Activated naive CD8-positive, alpha-beta T cell treated with anti-CD3 and anti-CD28 coated beads, Interleukin-2, amount 10 ng/mL, durations not matched to agents 7 days and 5 days (primary cell): ENCODE measurements around the gene GRK6. TPM values are rescaled to one million over a fixed set of nuclear protein-coding genes. Genes with fewer than 3 reads are reported as not detected.
"Not testable (repeated sequence)": the region's sequence is repeated elsewhere in the genome, so short reads cannot be mapped to it uniquely, and the experiment has no call there.

Source experiments
- ATAC-seq: fragments of 150-1000 bp; cut with Tn5 transposase; one replicate; pipeline ENCODE4 v1.10.0; 2021; ENCODE audit warnings: low read depth, moderate library complexity
- POLR2A ChIA-PET: fragments of 350-600 bp; sonication (Branson Sonifier 250); formaldehyde crosslinking; loops from one replicate; lab custom pipeline; 2021; ENCODE audit warnings: antibody characterized with exemption; lab: Charles Lee
- DNase-seq: peaks from one replicate; pipeline ENCODE4 v3.0.0; 2021
- H3K27ac Mint-ChIP-seq: one replicate; pipeline ENCODE4 v1.8.0; 2022; ENCODE audit warnings: mild to moderate bottlenecking, mixed read lengths
- H3K27me3 Mint-ChIP-seq: one replicate; pipeline ENCODE4 v1.8.0; 2022; ENCODE audit warnings: mild to moderate bottlenecking, moderate library complexity, mixed read lengths
- H3K36me3 Mint-ChIP-seq: one replicate; pipeline ENCODE4 v1.8.0; 2021; ENCODE audit warnings: mild to moderate bottlenecking, mixed read lengths
- H3K4me1 Mint-ChIP-seq: one replicate; pipeline ENCODE4 v1.8.0; 2021; ENCODE audit warnings: mixed read lengths
- H3K4me3 Mint-ChIP-seq: one replicate; pipeline ENCODE4 v1.8.0; 2022; ENCODE audit warnings: mild to moderate bottlenecking, moderate library complexity, mixed read lengths
- H3K9me3 Mint-ChIP-seq: one replicate; pipeline ENCODE4 v1.8.0; 2021; ENCODE audit warnings: mixed read lengths
- total RNA-seq, 2 experiments: library from RNA; stranded (reverse); gene quantifications; one replicate each; pipeline ENCODE4 v1.2.3, GENCODE V29; 2021

The GRK6 gene
- total RNA-seq, 2 experiments from 2014 or later, result 181 to 186 TPM

DNA sequence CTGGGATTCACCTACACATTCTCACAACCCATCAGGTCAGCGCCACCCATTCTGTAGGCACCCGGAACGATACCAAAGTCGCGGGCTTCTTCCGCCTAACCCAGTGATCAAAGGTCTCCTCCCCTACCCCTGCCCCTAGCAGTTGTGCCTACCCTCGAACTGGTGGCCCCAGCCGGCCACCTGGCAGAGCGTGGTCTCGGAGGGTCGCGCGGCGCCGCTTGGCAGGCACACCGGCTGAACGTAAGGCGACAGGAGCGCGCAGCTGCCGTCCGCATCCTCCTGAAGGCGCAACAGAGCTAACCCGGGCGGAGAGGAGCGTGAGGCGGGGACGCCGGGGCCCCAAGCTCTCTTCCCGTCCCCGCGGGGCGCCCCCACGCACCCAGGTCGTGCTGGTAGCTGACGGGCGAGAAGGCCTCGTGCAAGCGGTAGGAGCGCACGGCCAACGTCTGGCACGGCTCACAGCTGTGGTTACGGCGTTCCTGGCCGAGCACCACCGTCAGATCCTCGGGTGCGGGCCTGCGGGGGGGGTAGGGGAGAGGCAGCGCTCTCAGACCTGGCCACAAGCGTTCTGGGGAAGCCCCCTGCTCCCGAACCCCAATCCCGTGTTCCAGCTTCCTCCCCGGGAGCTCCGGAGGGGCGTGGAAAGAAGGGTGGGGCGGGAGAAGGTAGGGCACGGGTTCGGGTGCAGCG lies 23.2 kb upstream of the GRK6 start:
- Mint-ChIP-seq H3K27ac (no peak overlapping the region), H3K9me3 (no peaks in the 10 kb centered on the region)
- ATAC-seq, result peak; percentile 29

DNA sequence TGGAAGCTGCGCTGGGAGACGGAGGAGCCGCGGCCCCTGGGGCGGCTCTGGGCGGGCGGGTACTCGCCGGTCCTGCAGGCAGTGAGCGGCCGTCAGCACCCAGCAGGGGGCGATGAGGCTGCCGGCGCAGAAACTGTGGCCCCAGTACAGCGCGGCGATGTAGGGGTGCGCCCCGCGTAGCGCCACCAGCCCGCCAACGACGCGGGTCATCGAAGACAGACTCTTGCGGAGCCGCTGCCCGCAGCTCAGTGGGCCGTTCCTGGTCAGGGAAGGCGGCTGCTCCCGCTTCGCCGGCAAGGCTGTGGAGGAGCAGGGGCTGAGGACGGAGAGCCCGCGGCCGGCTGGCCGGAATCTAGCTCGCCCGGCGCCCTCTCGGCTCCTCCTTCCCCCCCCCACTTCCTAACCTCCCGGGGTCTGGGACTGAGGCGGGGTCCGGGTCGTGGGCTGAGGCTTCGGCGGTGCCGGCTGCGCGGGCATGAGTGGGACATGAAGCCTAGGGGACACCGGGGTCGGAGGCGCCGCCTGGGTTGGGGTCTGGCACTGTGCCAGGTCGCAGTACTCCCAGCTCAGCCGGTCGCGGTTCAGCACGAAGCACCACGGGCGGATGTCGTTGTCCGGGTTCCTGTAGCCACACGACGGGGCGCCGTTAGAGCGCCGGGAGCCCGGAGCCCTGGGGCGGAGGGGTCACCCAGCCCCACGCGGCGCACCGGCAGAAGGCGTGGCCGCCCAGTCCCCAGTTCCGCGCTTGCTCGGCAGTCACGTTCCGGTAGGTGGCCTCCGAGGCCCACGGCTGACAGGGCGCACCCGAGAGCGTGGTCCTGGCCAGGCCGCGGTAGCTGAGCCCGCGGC lies 22.5 kb upstream of the GRK6 start:
- POLR2A ChIA-PET, result interaction anchor here (1.0 to 5.5 kb wide), 15 partner anchors 13 to 97 kb away, joined by 3 to 145 read pairs (median 8); partner anchors contain the start of genes GRK6, PDLIM7, PRR7 and RGS14
- Mint-ChIP-seq H3K4me3 (peak overlapping the region; percentile 84), H3K4me1 (peaks cover 35% of the 10 kb centered on the region), H3K27ac (peak overlapping the region; percentile 74), H3K27me3 (peaks cover 22% of the 10 kb centered on the region), H3K9me3 (no peaks in the 10 kb centered on the region), H3K36me3 (no peaks in the 10 kb centered on the region)
- DNase-seq (peak; percentile 89), ATAC-seq (peak; percentile 83)

More for the DNA sequence above, 23.2 kb upstream of the GRK6 start:
- H3K4me1 Mint-ChIP-seq, result peaks cover 37% of the 10 kb centered on the region
- no peaks in the 10 kb centered on the region for H3K36me3 Mint-ChIP-seq
- H3K27me3 Mint-ChIP-seq, result peaks cover 27% of the 10 kb centered on the region
- POLR2A ChIA-PET, result interaction anchor here (0.8 to 5.5 kb wide), 12 partner anchors 13 to 98 kb away, joined by 3 to 145 read pairs (median 12); partner anchors contain the start of genes GRK6, PDLIM7, PRR7 and RGS14
- H3K4me3 Mint-ChIP-seq, result peak overlapping the region; percentile 84
- no peak for DNase-seq

DNA sequence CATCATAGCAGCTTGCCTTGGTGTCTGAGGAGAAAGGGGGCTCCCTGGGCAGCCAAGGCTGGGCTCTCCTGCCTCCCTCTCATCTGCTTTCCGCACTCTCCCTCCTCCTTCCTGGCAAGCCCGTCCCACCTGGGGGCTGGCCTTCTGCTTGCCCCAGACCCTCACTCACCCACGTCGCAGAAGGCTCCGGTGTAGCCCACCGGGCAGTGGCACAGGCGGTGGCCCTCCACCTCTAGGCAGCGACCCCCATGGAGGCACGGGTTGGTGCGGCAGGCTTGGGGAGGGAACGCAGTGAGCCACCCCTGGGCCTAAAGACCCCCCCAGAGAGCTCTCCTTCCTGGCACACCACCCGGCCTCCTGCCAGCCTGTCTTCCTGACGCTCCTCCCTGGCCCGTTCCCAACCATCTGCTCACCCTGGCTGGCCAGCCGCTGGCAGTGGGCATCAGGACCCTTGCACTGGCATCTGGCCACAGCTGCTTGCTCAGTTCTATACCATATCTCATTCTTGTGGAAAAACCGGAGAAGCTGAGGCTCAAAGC lies 21.8 kb upstream of the GRK6 start:
- Mint-ChIP-seq H3K4me3 (peak overlapping the region; percentile 84), H3K36me3 (no peaks in the 10 kb centered on the region), H3K27me3 (peaks cover 22% of the 10 kb centered on the region), H3K27ac (peak overlapping the region; percentile 76), H3K9me3 (no peaks in the 10 kb centered on the region), H3K4me1 (peaks cover 35% of the 10 kb centered on the region)
- no peak for DNase-seq
- POLR2A ChIA-PET, result interaction anchor here (0.5 to 5.5 kb wide), 14 partner anchors 14 to 93 kb away, joined by 3 to 145 read pairs (median 8); partner anchors contain the start of genes GRK6, PDLIM7, PRR7 and RGS14
- ATAC-seq, result no peak

DNA sequence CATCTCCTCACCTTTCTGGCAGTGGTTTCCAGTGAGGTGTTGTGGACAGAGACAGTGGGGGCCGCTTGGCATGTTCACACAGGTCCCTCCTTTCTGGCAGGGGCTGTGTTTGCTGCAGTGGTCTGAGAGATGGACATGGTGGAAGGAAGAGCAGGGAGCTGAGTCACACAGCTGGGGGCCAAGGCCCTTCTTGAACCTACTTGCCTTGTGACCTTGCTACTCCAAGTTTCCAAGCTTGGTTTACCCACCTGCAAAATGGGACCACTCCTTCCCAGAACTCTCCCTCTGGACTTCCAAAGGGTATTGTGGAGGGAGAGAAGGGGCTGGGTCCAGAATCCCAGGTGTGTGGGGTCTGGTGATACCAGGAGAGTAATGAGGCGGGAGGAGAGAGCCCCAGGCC lies 21.2 kb upstream of the GRK6 start:
- no peaks in the 10 kb centered on the region for H3K36me3 Mint-ChIP-seq
- POLR2A ChIA-PET, result interaction anchor here (0.5 to 5.5 kb wide), 8 partner anchors 16 to 92 kb away, joined by 3 to 145 read pairs (median 12); partner anchors contain the start of genes GRK6, PDLIM7 and PRR7
- ATAC-seq (no peak), DNase-seq (no peak)
- peak overlapping the region; percentile 84 for H3K4me3 Mint-ChIP-seq
- H3K27me3 Mint-ChIP-seq, result peaks cover 22% of the 10 kb centered on the region
- H3K4me1 Mint-ChIP-seq, result peaks cover 35% of the 10 kb centered on the region
- no peaks in the 10 kb centered on the region for H3K9me3 Mint-ChIP-seq
- H3K27ac Mint-ChIP-seq, result peak overlapping the region; percentile 76

DNA sequence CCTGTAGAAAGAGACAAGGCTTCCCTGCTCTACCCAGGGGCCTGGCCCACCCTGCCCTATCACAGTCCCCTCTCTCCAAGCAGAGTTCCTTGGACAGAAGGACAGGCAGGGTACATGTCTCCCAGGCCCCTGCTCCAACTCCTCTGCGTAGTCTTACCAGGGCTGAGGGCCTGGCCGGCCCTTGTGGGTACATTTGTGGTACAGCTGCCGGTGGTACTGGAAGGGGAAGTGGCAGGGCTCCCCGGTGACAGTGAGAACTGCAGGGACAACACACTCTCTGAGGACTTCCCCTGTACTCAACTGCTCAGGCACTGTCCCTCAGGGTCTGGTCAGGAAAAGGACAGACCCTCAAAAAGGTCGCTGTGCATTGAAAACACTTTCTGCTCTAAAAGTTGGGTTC lies 20.7 kb upstream of the GRK6 start:
- ATAC-seq (no peak), DNase-seq (peak; percentile 48)
- H3K27me3 Mint-ChIP-seq, result peaks cover 22% of the 10 kb centered on the region
- no peaks in the 10 kb centered on the region for H3K9me3 Mint-ChIP-seq
- peaks cover 40% of the 10 kb centered on the region for H3K4me1 Mint-ChIP-seq
- peak overlapping the region; percentile 35 for H3K4me3 Mint-ChIP-seq
- POLR2A ChIA-PET, result interaction anchor here (2.7 to 5.5 kb wide), 4 partner anchors 24 to 49 kb away, joined by 19 to 145 read pairs (median 116); partner anchors contain the start of genes GRK6 and PRR7
- no peak overlapping the region for H3K27ac Mint-ChIP-seq
- H3K36me3 Mint-ChIP-seq, result peaks cover 3% of the 10 kb centered on the region

DNA sequence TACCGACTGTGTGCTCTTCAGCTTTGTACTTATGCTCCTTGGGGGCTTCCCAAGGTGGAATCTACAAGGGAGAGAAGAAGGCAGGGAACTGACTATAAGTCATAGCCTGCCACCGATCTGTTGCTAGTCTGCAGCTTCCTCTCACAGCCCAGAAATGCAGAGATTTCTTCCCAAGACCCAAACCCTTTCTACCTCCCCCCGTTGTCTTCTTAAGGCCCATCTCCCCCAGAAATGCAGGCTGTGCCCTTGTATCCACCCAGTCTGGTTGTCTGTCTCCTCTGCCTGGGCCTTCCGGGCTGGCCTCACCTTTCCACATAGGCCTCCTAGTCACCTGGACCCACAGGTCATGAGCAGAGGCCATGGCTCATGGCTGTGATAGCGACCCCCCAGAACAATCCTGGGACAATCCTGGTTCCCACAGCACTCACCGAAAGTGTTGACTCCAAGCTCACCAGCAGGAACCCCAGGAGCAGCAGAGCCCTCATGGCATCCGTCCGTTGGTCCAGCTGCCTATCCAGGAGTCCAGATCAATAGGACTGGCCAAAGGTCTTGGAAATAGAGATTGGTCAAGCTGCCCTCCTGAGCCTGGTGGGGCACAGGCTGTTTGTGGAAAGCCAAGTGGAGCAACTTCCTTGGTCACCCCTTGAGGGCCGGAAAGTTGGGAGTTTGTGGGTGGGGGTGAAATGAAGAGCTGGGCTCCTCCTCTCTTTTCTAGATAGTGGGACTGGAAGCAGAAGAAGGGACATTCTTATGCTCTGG lies 17.3 kb upstream of the GRK6 start, which contains the start of gene F12:
F12 (minus strand) TSS at position 522 of the 759 bp plus-strand sequence; CDS start at position 485, 37 bp downstream.
- peaks cover 40% of the 10 kb centered on the region for H3K4me1 Mint-ChIP-seq
- no peak for ATAC-seq

DNA sequence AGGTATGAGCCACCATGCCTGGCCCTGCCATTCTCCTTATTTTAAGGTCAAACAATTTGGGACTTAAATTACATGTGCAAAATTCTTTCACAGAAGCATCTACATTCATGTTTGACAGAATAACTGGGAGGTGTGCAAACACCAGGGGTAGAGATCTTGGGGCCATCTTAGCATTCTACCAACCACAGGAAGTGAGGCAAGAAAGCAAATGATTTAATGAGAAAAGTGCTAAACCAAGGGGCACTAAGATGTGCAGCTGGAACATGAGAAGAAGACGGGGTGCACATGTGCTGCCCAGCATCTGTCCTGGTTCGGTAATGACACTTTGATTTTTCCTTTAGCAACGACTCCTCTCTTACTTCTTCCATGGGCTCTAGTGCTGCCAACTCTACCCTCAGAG lies 15.9 kb upstream of the GRK6 start:
- H3K27me3 Mint-ChIP-seq, result no peaks in the 10 kb centered on the region
- peak; percentile 50 for ATAC-seq

More for the DNA sequence above, 17.3 kb upstream of the GRK6 start, which contains the start of gene F12:
- DNase-seq, result no peak
- Mint-ChIP-seq H3K27me3 (peaks cover 1% of the 10 kb centered on the region), H3K27ac (peak within 1 kb of the TSS; percentile 65), H3K9me3 (no peaks in the 10 kb centered on the region), H3K4me3 (peak within 1 kb of the TSS; percentile 2), H3K36me3 (peaks cover 3% of the 10 kb centered on the region)
- POLR2A ChIA-PET, result interaction anchor here (0.6 to 4.6 kb wide), 5 partner anchors 18 to 270 kb away, joined by 3 to 30 read pairs (median 3); partner anchors contain the start of genes GRK6 and PRR7

DNA sequence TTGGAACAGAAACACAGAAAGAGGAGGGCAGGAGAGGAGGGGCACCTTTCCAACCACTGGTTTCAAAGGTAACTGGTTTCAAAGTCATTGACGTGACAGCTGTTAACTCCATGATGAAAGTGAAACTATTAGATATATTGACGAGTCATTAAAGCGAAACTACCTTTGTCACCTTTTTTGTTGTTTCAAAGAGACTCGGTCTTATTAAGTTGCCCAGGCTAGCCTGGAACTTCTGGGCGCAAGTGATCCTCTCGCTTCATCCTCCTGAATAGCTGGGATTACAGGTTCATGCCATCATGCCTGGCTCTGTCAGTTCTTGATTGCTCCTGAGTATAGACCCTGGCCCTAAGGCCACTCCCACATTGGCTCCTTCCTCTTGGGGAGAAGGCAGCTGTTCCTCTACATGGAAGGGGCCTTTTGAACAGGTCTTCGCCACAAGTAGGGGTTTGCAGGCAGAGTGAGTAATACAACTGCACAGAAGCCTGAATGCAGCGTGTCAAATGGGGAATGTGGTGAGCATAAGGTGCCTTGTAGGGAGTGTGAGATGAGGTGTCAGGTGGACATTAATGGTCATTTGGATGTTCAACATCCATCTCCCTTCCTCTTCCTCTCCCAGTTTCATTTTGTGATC lies 13.8 kb upstream of the GRK6 start:
- Mint-ChIP-seq H3K36me3 (peaks cover 3% of the 10 kb centered on the region), H3K4me1 (peaks cover 24% of the 10 kb centered on the region), H3K4me3 (peak overlapping the region; percentile 15), H3K27ac (peak overlapping the region; percentile 79), H3K27me3 (no peaks in the 10 kb centered on the region), H3K9me3 (no peaks in the 10 kb centered on the region)
- POLR2A ChIA-PET, result interaction anchor here (4.9 kb wide), 1 partner anchor 14 kb away, joined by 34 read pairs; the partner anchor contains the start of gene GRK6
- ATAC-seq, result no peak
- DNase-seq, result no peak

More for the DNA sequence above, 15.9 kb upstream of the GRK6 start:
- peaks cover 3% of the 10 kb centered on the region for H3K36me3 Mint-ChIP-seq
- peaks cover 34% of the 10 kb centered on the region for H3K4me1 Mint-ChIP-seq
- H3K4me3 Mint-ChIP-seq, result peak overlapping the region; percentile 2
- no peaks in the 10 kb centered on the region for H3K9me3 Mint-ChIP-seq
- DNase-seq, result no peak
- peak overlapping the region; percentile 65 for H3K27ac Mint-ChIP-seq
- POLR2A ChIA-PET, result interaction anchor here (0.9 to 4.6 kb wide), 3 partner anchors 17 to 34 kb away, joined by 6 to 30 read pairs (median 6); partner anchors contain the start of gene GRK6

DNA sequence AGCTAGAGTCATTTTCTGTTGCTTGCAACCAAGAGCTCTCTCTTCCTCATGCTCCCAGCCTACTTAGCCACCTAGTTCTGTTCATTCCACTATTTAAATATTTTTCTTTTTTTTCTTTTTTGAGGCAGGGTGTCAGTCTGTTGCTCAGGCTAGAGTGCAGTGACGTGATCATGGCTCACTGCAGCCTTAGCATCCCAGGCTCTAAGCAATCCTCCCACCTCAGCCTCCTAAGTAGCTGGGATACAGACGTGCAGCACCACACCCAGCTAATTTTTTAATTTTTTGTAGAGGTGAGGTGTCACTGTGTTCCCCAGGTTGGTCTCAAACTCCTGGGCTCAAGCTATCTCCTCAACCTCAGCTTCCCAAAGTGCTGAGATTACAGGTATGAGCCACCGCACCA lies 12.0 kb upstream of the GRK6 start:
- Mint-ChIP-seq H3K4me3 (no peak overlapping the region), H3K27ac (no peak overlapping the region), H3K9me3 (no peaks in the 10 kb centered on the region), H3K36me3 (peaks cover 3% of the 10 kb centered on the region), H3K4me1 (peaks cover 24% of the 10 kb centered on the region), H3K27me3 (no peaks in the 10 kb centered on the region)
- ATAC-seq (no peak), DNase-seq (no peak)
- POLR2A ChIA-PET, result interaction anchor here (1.0 to 4.9 kb wide), 3 partner anchors 12 to 32 kb away, joined by 4 to 34 read pairs (median 7); partner anchors contain the start of genes GRK6 and PRR7

DNA sequence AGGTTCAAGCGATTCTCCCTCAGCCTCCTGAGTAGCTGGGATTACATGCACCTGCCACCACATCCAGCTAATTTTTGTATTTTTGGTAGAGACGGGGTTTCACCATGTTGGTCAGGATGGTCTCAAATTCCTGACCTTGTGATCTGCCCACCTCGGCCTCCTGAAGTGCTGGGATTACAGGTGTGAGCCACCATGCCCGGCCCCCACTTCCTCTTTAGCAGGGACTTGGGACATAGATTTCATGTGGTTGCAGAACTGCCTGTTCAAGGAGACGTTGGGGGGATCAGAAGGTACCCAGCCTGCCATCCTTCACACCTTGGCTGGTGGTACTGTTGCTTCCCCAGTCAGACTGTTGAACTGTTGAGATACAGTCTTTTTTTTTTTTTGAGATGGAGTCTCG lies 9.4 kb upstream of the GRK6 start:
- not testable (repeated sequence) for H3K36me3 Mint-ChIP-seq, ATAC-seq, H3K9me3 Mint-ChIP-seq, H3K27ac Mint-ChIP-seq, H3K4me3 Mint-ChIP-seq, DNase-seq, H3K27me3 Mint-ChIP-seq
- H3K4me1 Mint-ChIP-seq, result peaks cover 17% of the 10 kb centered on the region
- POLR2A ChIA-PET, result interaction anchor here (0.8 to 4.9 kb wide), 3 partner anchors 9 to 14 kb away, joined by 3 to 34 read pairs (median 9); partner anchors contain the start of gene GRK6

DNA sequence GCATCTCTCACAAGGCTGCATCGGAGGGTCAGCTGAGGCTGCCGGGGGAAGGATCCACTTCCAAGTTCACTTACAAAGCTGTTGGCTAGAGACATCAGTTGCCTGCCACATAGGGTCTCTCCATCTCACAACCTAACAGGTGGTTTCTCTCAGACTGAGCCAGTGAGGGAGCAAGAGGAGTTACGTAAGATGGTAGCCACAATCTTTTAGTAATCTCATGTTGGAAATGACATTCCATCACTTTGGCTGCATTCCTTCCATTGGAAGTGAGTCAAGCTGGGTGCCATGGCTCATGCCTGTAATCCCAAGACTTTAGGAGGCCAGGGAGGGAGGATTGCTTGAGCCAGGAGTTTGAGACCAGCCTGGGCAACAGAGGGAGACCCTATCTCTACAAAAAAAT lies 7.4 kb upstream of the GRK6 start:
- POLR2A ChIA-PET, result no interaction called here
- H3K36me3 Mint-ChIP-seq, result no peaks in the 10 kb centered on the region
- ATAC-seq, result no peak
- DNase-seq, result no peak
- H3K27me3 Mint-ChIP-seq, result no peaks in the 10 kb centered on the region
- no peak overlapping the region for H3K27ac Mint-ChIP-seq
- H3K4me1 Mint-ChIP-seq, result peaks cover 9% of the 10 kb centered on the region
- H3K9me3 Mint-ChIP-seq, result no peaks in the 10 kb centered on the region
- H3K4me3 Mint-ChIP-seq, result no peak overlapping the region
